GM21390 (cell line): ENCODE data around the gene RASA4.
"Not testable (repeated sequence)": the region's sequence is repeated elsewhere in the genome, so short reads cannot be mapped to it uniquely, and the experiment has no call there.

Experiments used
- ATAC-seq: cut with Tn5 transposase; IDR thresholded peaks from one replicate; pipeline ENCODE4 v1.9.1; 2021; ENCODE audit not compliant: unreplicated experiment

The RASA4 gene

GRCh38 chr7:102545288-102545687 is 71.3 kb downstream of the RASA4 start:
- ATAC-seq = not testable (repeated sequence)

DNA sequence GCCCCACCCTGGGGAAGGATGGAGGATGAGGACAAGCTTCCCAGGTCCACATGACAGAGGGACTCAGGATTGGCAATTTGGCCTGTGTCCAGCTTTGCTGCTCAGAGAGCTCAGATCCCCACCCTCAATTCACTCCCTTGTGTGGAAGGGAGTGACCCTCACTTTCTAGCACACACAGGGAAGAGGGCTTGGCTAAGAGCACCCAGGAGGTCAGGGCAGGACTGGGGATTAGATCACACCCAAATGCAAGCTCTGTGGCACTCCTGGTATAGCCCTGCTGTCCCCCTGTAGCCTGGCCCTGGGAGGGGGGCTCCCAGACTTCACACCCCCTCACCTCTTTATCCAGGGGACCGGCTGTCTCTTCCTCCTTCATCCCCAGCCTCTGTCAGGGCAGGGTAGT is 72.2 kb downstream of the RASA4 start:
- not testable (repeated sequence) for ATAC-seq

DNA sequence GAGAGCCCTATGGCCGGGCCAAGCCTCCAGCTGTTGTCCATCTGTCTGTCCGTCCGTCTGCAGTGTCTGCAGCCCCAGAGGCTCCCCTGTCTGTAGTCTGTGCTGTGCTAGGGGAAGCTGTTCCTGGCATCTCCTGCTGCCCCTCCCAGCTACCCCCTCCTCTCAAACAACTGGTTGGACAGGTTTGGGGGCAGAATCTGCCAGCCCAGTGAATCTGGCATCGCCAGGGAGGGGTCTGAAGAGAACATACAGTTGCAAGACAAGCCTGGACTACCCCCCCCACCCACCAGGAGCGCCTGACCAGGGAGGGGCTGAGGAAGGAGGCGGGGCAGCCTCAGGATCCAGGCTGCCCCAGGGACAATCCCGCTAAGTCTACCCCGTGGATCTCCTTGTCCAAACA is 73.0 kb downstream of the RASA4 start, which contains the start of gene UPK3BL2:
Gene UPK3BL2, minus strand, starts transcription at position 101 of the 400 bp plus-strand sequence. Its CDS starts 60 bp downstream, at position 41.
- ATAC-seq = not testable (repeated sequence)

DNA sequence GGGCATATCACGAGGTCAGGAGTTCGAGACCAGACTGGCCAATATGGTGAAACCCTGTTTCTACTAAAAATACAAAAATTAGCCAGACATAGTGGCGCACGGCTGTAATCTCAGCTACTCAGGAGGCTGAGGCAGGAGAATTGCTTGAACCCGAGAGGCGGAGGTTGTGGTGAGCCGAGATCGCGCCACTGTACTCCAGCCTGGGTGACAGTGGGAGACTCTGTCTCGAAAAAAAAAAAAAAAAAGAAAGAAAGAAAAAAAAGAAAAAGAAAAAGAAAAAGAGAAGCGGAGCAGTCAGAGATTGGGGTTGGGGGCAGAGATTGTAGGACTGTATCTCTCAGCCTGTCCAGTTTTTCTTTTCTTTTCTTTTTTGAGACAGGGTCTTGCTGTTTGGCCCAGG is 73.8 kb downstream of the RASA4 start:
- ATAC-seq = not testable (repeated sequence)

DNA sequence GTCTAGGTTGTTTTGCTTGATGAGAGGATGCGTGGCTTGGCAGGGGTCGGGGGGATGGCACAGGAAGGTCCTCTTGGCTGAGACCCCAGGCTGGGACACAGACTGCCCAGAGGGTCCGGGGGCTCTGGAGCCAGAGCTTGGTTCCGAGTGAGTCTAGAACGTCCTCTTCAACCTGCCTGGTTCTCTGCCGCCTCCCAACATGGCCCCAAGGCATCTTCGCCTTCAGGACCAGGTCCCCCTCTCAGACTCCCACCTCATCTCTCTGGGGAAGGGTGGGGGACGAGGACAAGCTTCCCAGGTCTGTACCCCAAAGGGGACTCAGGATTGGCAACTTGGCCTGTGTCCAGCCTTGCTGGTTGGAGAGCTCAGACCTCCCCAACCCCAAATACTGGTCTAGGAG is 74.5 kb downstream of the RASA4 start:
- ATAC-seq = not testable (repeated sequence)

- ATAC-seq = not testable (repeated sequence)
Measured at GRCh38 chr7:102540604-102541003, 76.0 kb downstream of the RASA4 start.

DNA sequence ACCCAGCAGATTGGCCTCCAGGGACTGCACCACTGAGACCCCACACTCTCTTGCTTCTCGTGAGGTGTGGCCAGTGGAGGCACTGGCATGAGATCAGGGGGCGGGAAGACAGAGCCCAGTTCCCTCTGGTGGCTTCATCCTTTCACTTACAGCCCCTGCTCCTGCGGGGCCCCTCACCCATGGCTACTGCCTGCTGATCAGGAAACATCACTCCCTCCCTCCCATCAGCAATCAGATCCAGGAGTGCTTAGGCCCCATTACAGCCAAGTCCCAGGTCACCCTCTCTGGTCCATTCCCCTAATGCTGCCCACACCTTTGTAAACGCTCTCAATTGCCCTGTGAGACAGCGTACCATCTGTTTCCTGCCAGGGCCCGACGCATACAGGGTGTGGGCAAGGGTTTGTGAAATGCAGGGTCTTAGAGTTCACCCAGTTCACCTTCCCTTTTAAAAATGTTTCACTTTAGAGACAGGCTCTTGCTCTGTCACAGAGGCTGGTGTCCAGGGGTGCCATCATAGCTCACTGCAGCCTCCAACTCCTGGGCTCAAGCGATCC is 81.4 kb downstream of the RASA4 start:
- not testable (repeated sequence) for ATAC-seq

DNA sequence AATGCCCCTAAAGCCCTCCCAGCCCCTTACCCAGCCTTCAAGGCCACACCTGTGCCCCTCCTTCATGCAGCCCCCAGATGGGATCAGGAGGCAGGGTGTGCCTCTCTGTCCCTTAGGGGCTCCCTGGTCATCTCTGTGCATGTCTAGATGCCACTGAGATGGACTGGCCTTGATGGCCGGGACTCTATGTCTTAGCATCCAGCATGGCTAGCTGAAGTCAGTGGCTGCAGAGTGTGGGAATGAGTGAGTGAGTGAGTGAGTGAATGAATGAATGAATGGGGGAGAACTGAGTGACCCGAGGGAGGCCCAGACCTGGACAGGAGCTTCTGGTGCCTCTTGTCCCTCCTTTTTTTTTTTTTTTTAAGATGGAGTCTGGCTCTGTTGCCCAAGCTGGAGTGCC is 84.4 kb downstream of the RASA4 start:
- ATAC-seq = not testable (repeated sequence)

GRCh38 chr7:102531583-102531982 is 85.0 kb downstream of the RASA4 start:
- not testable (repeated sequence) for ATAC-seq

- ATAC-seq = not testable (repeated sequence)
Measured at GRCh38 chr7:102527822-102528793, 88.4 kb downstream of the RASA4 start.

DNA sequence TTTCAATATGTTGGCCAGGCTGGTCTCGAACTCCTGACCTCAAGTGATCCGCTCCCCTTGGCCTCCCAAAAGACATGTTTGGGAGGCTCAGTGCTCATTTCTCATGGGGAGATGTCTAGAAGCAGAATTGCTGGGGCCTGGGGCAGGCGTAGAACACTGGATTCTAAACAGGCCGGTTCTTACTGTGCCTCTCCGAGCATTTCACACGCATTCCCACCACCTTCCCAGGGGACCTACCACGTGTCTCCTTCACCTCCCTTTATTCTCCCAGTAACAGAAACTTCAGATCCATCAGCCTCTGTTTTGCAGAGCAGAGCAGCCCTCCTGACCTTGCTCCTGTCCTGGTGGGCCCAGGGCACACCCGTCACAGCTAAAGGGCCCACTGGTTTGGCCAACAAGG is 89.4 kb downstream of the RASA4 start:
- ATAC-seq = not testable (repeated sequence)

DNA sequence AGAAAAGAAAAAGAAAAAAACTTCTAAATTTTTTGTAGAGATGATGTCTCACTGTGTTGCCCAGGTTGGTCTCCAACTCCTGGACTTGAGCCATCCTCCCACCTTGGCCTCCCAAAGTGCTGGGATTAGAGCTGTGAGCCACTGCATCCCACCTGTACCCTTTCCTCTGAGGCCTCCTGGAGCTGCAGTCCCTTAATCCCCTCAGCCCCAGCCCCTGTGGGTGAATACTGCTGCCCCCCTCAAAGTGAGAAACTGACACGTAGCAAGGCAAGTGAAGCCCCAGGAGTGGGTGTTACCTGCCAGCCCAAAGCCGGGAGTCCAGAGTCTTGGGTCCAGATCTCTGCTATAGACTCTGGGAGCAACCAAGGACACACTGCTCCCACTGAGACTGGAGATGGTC is 91.8 kb downstream of the RASA4 start:
- not testable (repeated sequence) for ATAC-seq
